ENCODE results near the gene KIAA0753. TPM values are rescaled to one million over a fixed set of nuclear protein-coding genes. Genes with fewer than 3 reads are reported as not detected.

KIAA0753 gene
- total RNA-seq (10 to 100 TPM; 19.0 to 31.9 TPM), polyA plus RNA-seq (1 to 10 TPM; 5.3 to 6.7 TPM)
- long read RNA-seq, donor 1, full-length matches to known transcripts: 3 of 3 reads
- long read RNA-seq, donor 1, partial matches to known transcripts: 0 of 3 reads
- long read RNA-seq, donor 1, other reads (novel, unspliced or antisense): 0 of 3 reads
- long read RNA-seq, donor 2, partial matches to known transcripts: 0 of 1 reads
- long read RNA-seq, donor 2, other reads (novel, unspliced or antisense): 0 of 1 reads
- long read RNA-seq, donor 3, partial matches to known transcripts: 43 of 136 reads
- long read RNA-seq, donor 3, other reads (novel, unspliced or antisense): 92 of 136 reads
- long read RNA-seq, donor 4, partial matches to known transcripts: 43 of 161 reads
- long read RNA-seq, donor 4, other reads (novel, unspliced or antisense): 117 of 161 reads
- long read RNA-seq, donor 5, partial matches to known transcripts: 294 of 321 reads
- long read RNA-seq, donor 5, other reads (novel, unspliced or antisense): 25 of 321 reads

- H3K27ac ChIP-seq (ENCODE audit: low read depth in 1 of 2, low read length in 1 of 2): peak within 1 kb of the TSS; percentile 90 to 91
- peak; percentile 92 to 95 (median 93) for DNase-seq
- 0 to 1% methylated on average over 51 to 52 of the region's 52 CpGs for WGBS, 2 donors
- no peak for TF ChIP-seq CTCF (IDR thresholded peaks at IDR 0.05; ENCODE audit: control extremely low read depth, extremely low read depth)
- peak within 1 kb of the TSS; percentile 54 to 78 for H3K9ac ChIP-seq (ENCODE audit: insufficient read depth in 1 of 2, low read length in 2 of 2)
- H3K9me3 ChIP-seq (ENCODE audit: control insufficient read depth in 4 of 4, insufficient read depth in 3 of 4, low read length in 3 of 4): no peaks in the 10 kb centered on the region
- peak within 1 kb of the TSS; percentile 86 for H3K4me3 ChIP-seq
- no peaks in the 10 kb centered on the region for H3K27me3 ChIP-seq (ENCODE audit: control insufficient read depth in 3 of 3, insufficient read depth in 3 of 3, low read length in 2 of 3)
- peaks cover 5 to 17% (median 13%) of the 10 kb centered on the region in 5 donors for H3K4me1 ChIP-seq (ENCODE audit: control insufficient read depth in 5 of 5, insufficient read depth in 5 of 5, low read length in 5 of 5)
- H3K36me3 ChIP-seq (ENCODE audit: control insufficient read depth in 4 of 4, insufficient read depth in 4 of 4, low read length in 4 of 4): peaks cover 0 to 10% (median 8%) of the 10 kb centered on the region in 4 donors
- peak; percentile 96 for ATAC-seq (ENCODE audit: insufficient read depth, low FRiP score)
Measured at GRCh38 chr17:6640536-6641246, at the start of gene KIAA0753, which contains the start of gene TXNDC17. TSS of gene KIAA0753 (minus strand) at chr17:6640711. CDS start at chr17:6635103, 5,608 bp downstream. TSS of gene TXNDC17 (plus strand) at chr17:6641060. CDS start at chr17:6641083, 23 bp downstream.

GRCh38 chr17:6688944-6689343 is 48.4 kb upstream of the KIAA0753 start:
- Histone ChIP-seq H3K27me3 (ENCODE audit: control insufficient read depth in 3 of 3, insufficient read depth in 3 of 3, low read length in 2 of 3) (peaks cover 0 to 3% (median 0%) of the 10 kb centered on the region in 3 donors), H3K27ac (ENCODE audit: low read depth in 1 of 2, low read length in 1 of 2) (no peak overlapping the region), H3K4me3 (no peak overlapping the region), H3K9me3 (ENCODE audit: control insufficient read depth in 4 of 4, insufficient read depth in 3 of 4, low read length in 3 of 4) (no peaks in the 10 kb centered on the region), H3K4me1 (ENCODE audit: control insufficient read depth in 5 of 5, insufficient read depth in 5 of 5, low read length in 5 of 5) (no peaks in the 10 kb centered on the region), H3K36me3 (ENCODE audit: control insufficient read depth in 4 of 4, insufficient read depth in 4 of 4, low read length in 4 of 4) (no peaks in the 10 kb centered on the region), H3K9ac (ENCODE audit: insufficient read depth in 1 of 2, low read length in 2 of 2) (no peak overlapping the region)
- no peak for TF ChIP-seq CTCF (IDR thresholded peaks at IDR 0.05; ENCODE audit: control extremely low read depth, extremely low read depth)
- no peak for ATAC-seq (ENCODE audit: insufficient read depth, low FRiP score)
- no peak for DNase-seq
- WGBS, 2 donors: 84 to 88% methylated on average over 9 of the region's 9 CpGs

DNA sequence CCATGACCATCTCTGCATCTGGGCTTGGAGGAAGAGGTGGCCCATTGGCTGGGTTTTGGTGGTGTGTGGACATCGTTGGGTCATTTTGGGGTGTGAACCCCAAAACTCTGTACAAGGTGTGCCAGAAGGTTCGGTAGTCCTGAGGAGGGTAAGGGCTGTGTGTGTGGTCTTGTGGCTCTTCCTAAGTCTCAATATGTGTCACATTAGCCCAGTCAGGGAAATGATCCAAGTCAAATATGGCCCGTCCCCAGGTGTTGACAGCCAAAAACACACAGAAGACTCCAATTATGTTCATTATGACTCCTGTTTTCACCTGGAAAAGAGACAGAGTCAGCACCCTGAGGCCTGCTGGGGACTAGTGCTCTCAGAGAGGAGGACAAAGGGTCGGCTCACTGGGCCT is 45.5 kb upstream of the KIAA0753 start:
- Histone ChIP-seq H3K4me3 (no peak overlapping the region), H3K9me3 (ENCODE audit: control insufficient read depth in 4 of 4, insufficient read depth in 3 of 4, low read length in 3 of 4) (no peaks in the 10 kb centered on the region), H3K9ac (ENCODE audit: insufficient read depth in 1 of 2, low read length in 2 of 2) (no peak overlapping the region), H3K4me1 (ENCODE audit: control insufficient read depth in 5 of 5, insufficient read depth in 5 of 5, low read length in 5 of 5) (no peaks in the 10 kb centered on the region), H3K36me3 (ENCODE audit: control insufficient read depth in 4 of 4, insufficient read depth in 4 of 4, low read length in 4 of 4) (no peaks in the 10 kb centered on the region), H3K27me3 (ENCODE audit: control insufficient read depth in 3 of 3, insufficient read depth in 3 of 3, low read length in 2 of 3) (peaks cover 0 to 3% (median 0%) of the 10 kb centered on the region in 3 donors), H3K27ac (ENCODE audit: low read depth in 1 of 2, low read length in 1 of 2) (no peak overlapping the region)
- WGBS, 2 donors: 89 to 93% methylated on average over 4 of the region's 4 CpGs
- ATAC-seq (ENCODE audit: insufficient read depth, low FRiP score): no peak
- no peak for TF ChIP-seq CTCF (IDR thresholded peaks at IDR 0.05; ENCODE audit: control extremely low read depth, extremely low read depth)
- DNase-seq: no peak
